CD4-positive, alpha-beta T cell (primary cell): ENCODE results near the gene FAM186B. TPM values are rescaled to one million over a fixed set of nuclear protein-coding genes. Genes with fewer than 3 reads are reported as not detected.

Source experiments
- ATAC-seq: fragments of 200-7000 bp; cut with Tn5 transposase; one replicate; pipeline ENCODE4 v1.10.0; 2022; ENCODE audit warnings: mild to moderate bottlenecking; ENCODE audit not compliant: poor library complexity
- CTCF ChIA-PET: fragments of 350-600 bp; sonication (Branson Sonifier 250); formaldehyde crosslinking; loops from one replicate; lab custom pipeline; 2021; ENCODE audit warnings: antibody characterized with exemption, inconsistent platforms; lab: Charles Lee
- POLR2A ChIA-PET: fragments of 350-600 bp; sonication (Branson Sonifier 250); formaldehyde crosslinking; loops from one replicate; lab custom pipeline; 2021; ENCODE audit warnings: antibody characterized with exemption, inconsistent platforms; lab: Charles Lee
- DNase-seq, 14 experiments: peaks; one replicate each; pipeline ENCODE4 v3.0.0-alpha.2; 2013 to 2020; ENCODE audit warnings: mixed read lengths in 2 of 14
- H3K27ac ChIP-seq, 2 donors: one replicate each; pipeline versions ENCODE4 v1.5.1 to v1.7.0; 2013; ENCODE audit warnings: low read length in 2 of 2, low read depth in 1 of 2, mild to moderate bottlenecking in 1 of 2
- H3K27me3 ChIP-seq, 2 experiments: 1 replicate in 1 of 2; 2 replicates in 1 of 2; pipeline versions ENCODE4 v1.6.1 to v1.7.0; 2013; ENCODE audit warnings: low read length in 2 of 2, control low read depth in 1 of 2, mild to moderate bottlenecking in 1 of 2, moderate library complexity in 1 of 2; ENCODE audit not compliant: insufficient read depth in 2 of 2, control insufficient read depth in 1 of 2
- H3K36me3 ChIP-seq: one replicate; pipeline ENCODE4 v1.6.1; 2013; ENCODE audit warnings: low read length, control low read depth; ENCODE audit not compliant: insufficient read depth
- H3K4me1 ChIP-seq: one replicate; pipeline ENCODE4 v1.6.1; 2013; ENCODE audit warnings: low read length, control low read depth; ENCODE audit not compliant: insufficient read depth
- H3K4me3 ChIP-seq: one replicate; pipeline ENCODE4 v1.5.1; 2013; ENCODE audit warnings: mild to moderate bottlenecking, low read length, moderate library complexity
- H3K9me3 ChIP-seq, 2 experiments: 1 replicate in 1 of 2; 2 replicates in 1 of 2; pipeline versions ENCODE4 v1.6.1 to v1.7.0; 2013; ENCODE audit warnings: low read length in 2 of 2, mild to moderate bottlenecking in 2 of 2, control low read depth in 1 of 2, moderate library complexity in 1 of 2; ENCODE audit not compliant: control insufficient read depth in 1 of 2, insufficient read depth in 1 of 2
- H3K27ac Mint-ChIP-seq: one replicate; pipeline ENCODE4 v1.8.0; 2020; ENCODE audit warnings: mixed read lengths
- H3K27me3 Mint-ChIP-seq: one replicate; pipeline ENCODE4 v1.8.0; 2021; ENCODE audit warnings: mixed read lengths
- H3K36me3 Mint-ChIP-seq: one replicate; pipeline ENCODE4 v1.8.0; 2021; ENCODE audit warnings: low read depth, mixed read lengths
- H3K4me1 Mint-ChIP-seq: one replicate; pipeline ENCODE4 v1.8.0; 2021; ENCODE audit warnings: low read depth, mixed read lengths
- H3K4me3 Mint-ChIP-seq: one replicate; pipeline ENCODE4 v1.8.0; 2020; ENCODE audit warnings: mild to moderate bottlenecking, mixed read lengths
- H3K9me3 Mint-ChIP-seq: one replicate; pipeline ENCODE4 v1.8.0; 2020; ENCODE audit warnings: mixed read lengths
- CTCF ChIP-seq: fragments of 200-600 bp; IDR thresholded peaks from one replicate; pipeline ENCODE4 v1.8.0; 2022; ENCODE audit warnings: antibody characterized with exemption, mild to moderate bottlenecking
- intact Hi-C, 2 experiments: fragments of 100-400 bp; cut with DNase I in 1 of 2; cut with micrococcal nuclease in 1 of 2; formaldehyde crosslinking; loops; one replicate each; pipeline versions ENCODE4 v1.15.1 to v1.9.0; 2023 to 2025; cut with DNase I, micrococcal nuclease
- total RNA-seq, 174 experiments: library from RNA in 2 of 174; stranded (reverse) in 2 of 174; gene quantifications; one replicate each; pipeline ENCODE4 v1.2.3 and lab custom pipeline; 2021 to 2026

FAM186B gene
- total RNA-seq, 2 experiments from 2014 or later: 0.64 to 0.74 TPM

DNA sequence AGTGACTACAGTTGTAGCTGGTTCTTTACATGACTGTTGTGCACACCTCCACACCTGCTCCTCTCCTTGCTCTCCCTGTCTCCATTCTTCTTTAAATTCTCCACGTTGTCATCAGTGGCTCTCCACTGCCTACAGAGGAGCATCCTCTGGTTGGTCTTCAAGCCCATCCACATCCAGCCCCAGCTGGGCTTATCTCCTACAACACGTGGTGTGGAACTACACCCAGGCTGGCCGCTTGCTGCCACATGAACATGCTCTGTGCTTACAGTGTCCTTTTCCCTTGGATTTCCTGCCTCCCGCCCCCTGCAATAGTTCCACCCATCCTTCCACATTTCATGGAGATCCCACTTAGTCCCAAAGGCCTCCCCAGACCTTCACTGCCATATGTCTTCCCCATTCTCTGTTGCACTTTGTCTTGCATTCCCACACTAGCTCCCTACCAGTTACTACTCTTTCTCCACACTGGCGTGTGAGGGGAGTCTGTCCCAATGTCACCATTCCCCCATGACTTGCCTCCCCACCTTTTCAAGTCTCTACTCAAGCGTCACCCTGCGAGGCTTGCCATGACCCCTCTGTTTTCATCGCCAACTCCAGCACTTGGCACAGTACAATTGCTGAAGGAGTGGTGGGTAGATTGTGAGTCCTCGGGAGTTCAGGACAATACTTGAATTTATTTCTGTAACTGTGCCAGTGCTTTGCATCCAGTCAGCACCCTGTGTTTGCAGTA is 27.7 kb downstream of the FAM186B start:
- ATAC-seq: no peak
- intact Hi-C loops: no loop called here
- no peak overlapping the region for H3K27ac Mint-ChIP-seq
- H3K27me3 Mint-ChIP-seq: no peaks in the 10 kb centered on the region
- peaks cover 6% of the 10 kb centered on the region for H3K4me1 Mint-ChIP-seq
- no peak for DNase-seq
- Histone ChIP-seq H3K9me3 (no peaks in the 10 kb centered on the region), H3K4me3 (no peak overlapping the region), H3K4me1 (peaks cover 9% of the 10 kb centered on the region), H3K36me3 (peaks cover 9% of the 10 kb centered on the region), H3K27ac (no peak overlapping the region), H3K27me3 (no peaks in the 10 kb centered on the region)
- ChIA-PET POLR2A (no interaction called here), CTCF (interaction anchor here (1.3 kb wide), 1 partner anchor 46 kb away, joined by 3 read pairs; the partner anchor contains the start of gene PRPF40B)
- no peak for TF ChIP-seq CTCF
- H3K36me3 Mint-ChIP-seq: peaks cover 25% of the 10 kb centered on the region
- H3K4me3 Mint-ChIP-seq: no peak overlapping the region
- no peaks in the 10 kb centered on the region for H3K9me3 Mint-ChIP-seq

DNA sequence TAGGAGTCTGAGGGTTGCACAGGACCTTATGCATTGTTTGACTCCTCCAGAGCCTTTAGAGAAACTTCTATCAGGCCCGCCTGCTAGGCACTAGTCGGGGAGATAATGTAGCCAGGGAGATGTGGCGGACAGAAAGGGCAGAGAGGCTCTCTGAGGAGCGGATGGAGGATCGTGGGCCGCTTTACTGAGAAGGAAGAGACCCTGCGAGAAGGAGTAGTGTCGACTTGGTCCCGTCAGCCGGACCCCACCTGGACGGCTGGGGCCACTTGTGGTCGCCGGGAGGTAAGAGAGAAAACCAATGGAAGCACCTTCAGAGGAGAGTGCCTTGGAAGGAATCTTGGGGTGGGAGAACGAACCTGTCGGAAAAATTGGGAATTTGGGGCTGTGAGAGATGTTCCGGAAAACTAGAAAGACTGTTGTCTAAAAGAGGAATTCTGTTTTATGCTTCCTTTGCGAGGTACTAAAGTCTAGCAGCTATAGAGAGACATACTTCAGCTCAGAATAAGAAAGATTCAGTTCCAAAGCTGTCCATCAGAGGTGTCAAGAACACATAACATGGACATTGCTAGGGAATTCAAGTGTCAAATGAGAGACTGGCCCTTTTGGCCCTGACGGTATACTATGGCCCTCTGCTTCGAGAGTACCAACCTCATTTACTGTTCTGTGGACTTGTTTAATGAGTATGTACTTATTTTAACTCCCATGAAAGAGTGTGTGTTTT is 36.8 kb downstream of the FAM186B start:
- no peak for TF ChIP-seq CTCF
- peaks cover 69% of the 10 kb centered on the region for H3K4me1 Mint-ChIP-seq
- Histone ChIP-seq H3K9me3 (no peaks in the 10 kb centered on the region), H3K4me3 (peak overlapping the region; percentile 67), H3K36me3 (peaks cover 26% of the 10 kb centered on the region), H3K27ac (peak overlapping the region; percentile 93 to 94), H3K4me1 (peaks cover 49% of the 10 kb centered on the region), H3K27me3 (no peaks in the 10 kb centered on the region)
- intact Hi-C loops: loop anchor here in 1 of 2 experiments (1.0 to 5.0 kb wide), 2 partner anchors 55 to 174 kb away; partner anchors contain the start of genes PRPF40B and TMBIM6
- ATAC-seq (no peak), DNase-seq (peak in 1 of 14 experiments; percentile 16)
- H3K9me3 Mint-ChIP-seq: no peaks in the 10 kb centered on the region
- H3K36me3 Mint-ChIP-seq: peaks cover 42% of the 10 kb centered on the region
- H3K27me3 Mint-ChIP-seq: no peaks in the 10 kb centered on the region
- CTCF ChIA-PET: interaction anchor here (0.9 to 1.7 kb wide), 2 partner anchors 12 to 55 kb away, joined by 5 read pairs; partner anchors contain the start of gene PRPF40B
- POLR2A ChIA-PET: interaction anchor here (2.7 kb wide), 1 partner anchor 54 kb away, joined by 23 read pairs; the partner anchor contains the start of gene PRPF40B
- H3K27ac Mint-ChIP-seq: peak overlapping the region; percentile 99
- H3K4me3 Mint-ChIP-seq: peak overlapping the region; percentile 97

DNA sequence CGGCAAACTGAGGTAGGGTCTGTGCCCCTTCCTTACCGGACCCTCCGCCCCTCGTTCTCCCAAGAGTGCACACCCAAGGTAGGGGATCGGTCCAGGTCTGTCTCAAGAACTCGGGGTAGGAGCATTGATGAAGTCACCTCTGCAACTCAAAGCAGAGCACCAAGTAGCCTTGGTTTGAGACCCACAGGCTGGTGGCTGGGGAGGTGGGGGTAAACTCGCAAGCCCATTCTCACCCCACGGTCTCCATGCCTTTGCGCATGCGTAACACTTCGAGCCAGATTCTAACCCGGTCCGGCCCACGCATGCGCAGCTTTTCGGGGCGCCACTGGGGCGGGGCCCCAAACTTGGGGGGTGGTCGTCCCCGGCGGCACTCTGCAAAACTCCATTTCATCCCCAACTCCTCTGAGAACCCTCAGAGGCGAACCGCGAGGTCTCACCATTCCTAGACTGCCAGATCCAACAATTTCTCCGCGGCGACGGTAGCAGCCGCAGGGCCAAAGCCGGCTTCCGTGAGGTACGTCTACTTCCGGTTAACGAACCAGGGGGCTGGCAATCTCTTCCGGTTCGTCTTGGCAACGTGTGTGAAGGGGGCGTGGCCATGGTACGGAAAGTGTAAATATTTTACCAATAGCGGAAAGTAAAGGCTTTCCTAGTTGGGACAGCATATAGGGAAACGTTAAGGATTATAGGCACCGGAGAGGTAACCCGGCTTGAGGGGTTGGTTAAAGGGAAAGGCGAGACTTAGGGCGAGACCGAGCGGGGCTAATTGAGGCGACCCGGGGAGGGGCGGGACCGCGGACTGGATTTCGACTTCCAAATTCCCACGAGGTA is 37.6 kb downstream of the FAM186B start, which contains the start of gene MCRS1:
MCRS1 (minus strand) TSS at position 532 of the 831 bp plus-strand sequence. CDS start 1,411 bp downstream, outside the sequence.
- peak; percentile 82 to 95 (median 88) for DNase-seq
- Histone ChIP-seq H3K4me1 (peaks cover 49% of the 10 kb centered on the region), H3K9me3 (no peaks in the 10 kb centered on the region), H3K27ac (peak within 1 kb of the TSS; percentile 93 to 94), H3K4me3 (peak within 1 kb of the TSS; percentile 67), H3K36me3 (peaks cover 33% of the 10 kb centered on the region), H3K27me3 (no peaks in the 10 kb centered on the region)
- ChIA-PET CTCF (interaction anchor here (0.8 to 0.9 kb wide), 2 partner anchors 13 to 55 kb away, joined by 3 to 5 read pairs; no protein-coding TSS in a partner anchor), POLR2A (interaction anchor here (0.7 to 2.7 kb wide), 5 partner anchors 14 to 224 kb away, joined by 3 to 23 read pairs (median 6); partner anchors contain the start of genes KCNH3, PRPF40B and SPATS2)
- Mint-ChIP-seq H3K9me3 (no peaks in the 10 kb centered on the region), H3K27me3 (no peaks in the 10 kb centered on the region), H3K36me3 (peaks cover 47% of the 10 kb centered on the region), H3K4me3 (peak within 1 kb of the TSS; percentile 97), H3K27ac (peak within 1 kb of the TSS; percentile 99), H3K4me1 (peaks cover 71% of the 10 kb centered on the region)
- no peak for TF ChIP-seq CTCF
- intact Hi-C loops: loop anchor here (1.0 to 5.0 kb wide), 3 partner anchors 55 to 174 kb away; partner anchors contain the start of genes PRPF40B (in 1 of the 2) and TMBIM6 (in 1 of the 2)
- ATAC-seq: peak; percentile 85
